Astrocyte (in vitro differentiated cells and primary cell): ENCODE data around the gene HSBP1. TPM values are rescaled to one million over a fixed set of nuclear protein-coding genes. Genes with fewer than 3 reads are reported as not detected.

Experiments
- DNase-seq: peaks from one replicate; pipeline ENCODE4 v3.0.0-alpha.2; 2010; ENCODE audit warnings: low read depth
- FAIRE-seq: peaks from 2 replicates; lab custom pipeline; 2011; peaks lifted over from hg19 to GRCh38; lab: Jason Lieb, UNC
- H2AFZ ChIP-seq: 2 replicates; pipeline ENCODE4 v1.6.0; 2012; ENCODE audit warnings: low read depth, low read length, inconsistent platforms
- H3K27ac ChIP-seq: 2 replicates; pipeline ENCODE4 v1.5.1; 2011; ENCODE audit warnings: low read depth, low read length, inconsistent platforms
- H3K27me3 ChIP-seq: 2 replicates; pipeline ENCODE4 v1.6.0; 2011; ENCODE audit warnings: low read length, inconsistent platforms; ENCODE audit not compliant: insufficient read depth
- H3K36me3 ChIP-seq: 2 replicates; pipeline ENCODE4 v1.5.1; 2011; ENCODE audit warnings: low read length, inconsistent platforms; ENCODE audit not compliant: insufficient read depth
- H3K4me1 ChIP-seq: 2 replicates; pipeline ENCODE4 v1.5.1; 2011; ENCODE audit warnings: low read length, inconsistent platforms; ENCODE audit not compliant: insufficient read depth
- H3K4me2 ChIP-seq: 2 replicates; pipeline ENCODE4 v1.6.0; 2012; ENCODE audit warnings: low read length, inconsistent platforms
- H3K4me3 ChIP-seq: 2 replicates; pipeline ENCODE4 v1.5.1; 2011; ENCODE audit warnings: low read depth, mild to moderate bottlenecking, low read length, inconsistent platforms; ENCODE audit not compliant: insufficient read depth
- H3K79me2 ChIP-seq: 2 replicates; pipeline ENCODE4 v1.6.0; 2012; ENCODE audit warnings: mild to moderate bottlenecking, low read length, inconsistent platforms; ENCODE audit not compliant: insufficient read depth
- H3K9ac ChIP-seq: 2 replicates; pipeline ENCODE4 v1.6.0; 2012; ENCODE audit warnings: mild to moderate bottlenecking, low read length, inconsistent platforms
- H3K9me3 ChIP-seq: 2 replicates; pipeline ENCODE4 v1.5.1; 2012; ENCODE audit warnings: low read depth, mild to moderate bottlenecking, low read length, inconsistent platforms; ENCODE audit not compliant: insufficient read depth
- H4K20me1 ChIP-seq: 2 replicates; pipeline ENCODE4 v1.6.0; 2012; ENCODE audit warnings: low read length, inconsistent platforms; ENCODE audit not compliant: insufficient read depth
- H3K27ac Mint-ChIP-seq: one replicate; pipeline ENCODE4 v1.8.0; 2021; ENCODE audit warnings: mild to moderate bottlenecking, mixed read lengths; ENCODE audit not compliant: unreplicated experiment
- H3K27me3 Mint-ChIP-seq: one replicate; pipeline ENCODE4 v1.8.0; 2021; ENCODE audit warnings: low read depth, mixed read lengths; ENCODE audit not compliant: unreplicated experiment
- H3K36me3 Mint-ChIP-seq: one replicate; pipeline ENCODE4 v1.8.0; 2021; ENCODE audit warnings: low read depth, mixed read lengths; ENCODE audit not compliant: unreplicated experiment
- H3K4me1 Mint-ChIP-seq: one replicate; pipeline ENCODE4 v1.8.0; 2021; ENCODE audit warnings: low read depth, mixed read lengths; ENCODE audit not compliant: unreplicated experiment
- H3K4me3 Mint-ChIP-seq: one replicate; pipeline ENCODE4 v1.8.0; 2021; ENCODE audit warnings: mild to moderate bottlenecking, moderate library complexity, mixed read lengths; ENCODE audit not compliant: unreplicated experiment
- H3K9me3 Mint-ChIP-seq: one replicate; pipeline ENCODE4 v1.8.0; 2021; ENCODE audit warnings: mild to moderate bottlenecking, mixed read lengths; ENCODE audit not compliant: unreplicated experiment
- CTCF ChIP-seq: IDR thresholded peaks from 2 replicates; pipeline ENCODE4 v1.5.1; 2011; ENCODE audit warnings: low read depth, mild to moderate bottlenecking, inconsistent platforms, low read length, moderate library complexity; ENCODE audit not compliant: insufficient read depth
- EZH2 ChIP-seq: IDR thresholded peaks from 2 replicates; pipeline ENCODE4 v1.6.1; 2012; ENCODE audit warnings: mild to moderate bottlenecking, low read length, inconsistent platforms; ENCODE audit not compliant: insufficient read depth
- total RNA-seq: library from RNA; stranded (reverse); gene quantifications from 2 replicates; pipeline ENCODE4 v1.2.1, GENCODE V29; 2021

The HSBP1 gene
- total RNA-seq, 1 donor from 2014 or later: 179 TPM

GRCh38 chr16:83818276-83818675 is 10.5 kb downstream of the HSBP1 start:
- Histone ChIP-seq H3K36me3 (no peaks in the 10 kb centered on the region), H4K20me1 (no peaks in the 10 kb centered on the region), H3K9ac (no peak overlapping the region), H3K27ac (no peak overlapping the region), H2AFZ (no peak overlapping the region), H3K9me3 (no peaks in the 10 kb centered on the region), H3K4me2 (no peak overlapping the region), H3K4me3 (no peak overlapping the region), H3K79me2 (no peaks in the 10 kb centered on the region), H3K4me1 (peaks cover 16% of the 10 kb centered on the region), H3K27me3 (no peaks in the 10 kb centered on the region)
- TF ChIP-seq EZH2 (no peak), CTCF (no peak)
- H3K4me1 Mint-ChIP-seq: peaks cover 14% of the 10 kb centered on the region
- DNase-seq: no peak
- H3K4me3 Mint-ChIP-seq: no peak overlapping the region
- H3K27me3 Mint-ChIP-seq: peaks cover 43% of the 10 kb centered on the region
- FAIRE-seq: no peak
- peaks cover 3% of the 10 kb centered on the region for H3K9me3 Mint-ChIP-seq
- no peak overlapping the region for H3K27ac Mint-ChIP-seq
- H3K36me3 Mint-ChIP-seq: no peaks in the 10 kb centered on the region

GRCh38 chr16:83819361-83819760 is 11.6 kb downstream of the HSBP1 start:
- H3K9ac ChIP-seq: no peak overlapping the region
- H3K79me2 ChIP-seq: no peaks in the 10 kb centered on the region
- peaks cover 6% of the 10 kb centered on the region for H3K4me1 ChIP-seq
- H3K27ac Mint-ChIP-seq: no peak overlapping the region
- no peak overlapping the region for H3K4me3 ChIP-seq
- H3K27ac ChIP-seq: no peak overlapping the region
- H3K36me3 Mint-ChIP-seq: no peaks in the 10 kb centered on the region
- H3K4me3 Mint-ChIP-seq: no peak overlapping the region
- FAIRE-seq: no peak
- peaks cover 6% of the 10 kb centered on the region for H3K4me1 Mint-ChIP-seq
- no peak for TF ChIP-seq CTCF
- no peak for TF ChIP-seq EZH2
- no peaks in the 10 kb centered on the region for H3K9me3 ChIP-seq
- H3K9me3 Mint-ChIP-seq: peaks cover 3% of the 10 kb centered on the region
- no peak for DNase-seq
- no peak overlapping the region for H3K4me2 ChIP-seq
- no peaks in the 10 kb centered on the region for H3K36me3 ChIP-seq
- no peaks in the 10 kb centered on the region for H4K20me1 ChIP-seq
- no peaks in the 10 kb centered on the region for H3K27me3 ChIP-seq
- no peak overlapping the region for H2AFZ ChIP-seq
- peaks cover 43% of the 10 kb centered on the region for H3K27me3 Mint-ChIP-seq

GRCh38 chr16:83826146-83826913 is 18.6 kb downstream of the HSBP1 start:
- TF ChIP-seq EZH2 (no peak), CTCF (peak; percentile 85)
- peak; percentile 88 for FAIRE-seq
- H2AFZ ChIP-seq: peak overlapping the region; percentile 43
- Mint-ChIP-seq H3K9me3 (no peaks in the 10 kb centered on the region), H3K36me3 (no peaks in the 10 kb centered on the region), H3K4me1 (peaks cover 4% of the 10 kb centered on the region), H3K4me3 (no peak overlapping the region), H3K27me3 (peaks cover 31% of the 10 kb centered on the region), H3K27ac (no peak overlapping the region)
- H4K20me1 ChIP-seq: no peaks in the 10 kb centered on the region
- H3K79me2 ChIP-seq: no peaks in the 10 kb centered on the region
- peak overlapping the region; percentile 40 for H3K4me2 ChIP-seq
- no peak overlapping the region for H3K4me3 ChIP-seq
- no peak overlapping the region for H3K9ac ChIP-seq
- H3K4me1 ChIP-seq: no peaks in the 10 kb centered on the region
- H3K27me3 ChIP-seq: no peaks in the 10 kb centered on the region
- DNase-seq: peak; percentile 86
- H3K36me3 ChIP-seq: no peaks in the 10 kb centered on the region
- H3K27ac ChIP-seq: no peak overlapping the region
- no peaks in the 10 kb centered on the region for H3K9me3 ChIP-seq
